GM18499 (cell line): ENCODE measurements around the gene MSS51.
"Not testable (repeated sequence)": the region's sequence is repeated elsewhere in the genome, so short reads cannot be mapped to it uniquely, and the experiment has no call there.

Source experiments
- ATAC-seq: cut with Tn5 transposase; IDR thresholded peaks from one replicate; pipeline ENCODE4 v1.9.1; 2021; ENCODE audit warnings: moderate number of reproducible peaks; ENCODE audit not compliant: insufficient read depth, unreplicated experiment

MSS51 gene

GRCh38 chr10:73416571-73416970 is 16.8 kb downstream of the MSS51 start:
- no peak for ATAC-seq

DNA sequence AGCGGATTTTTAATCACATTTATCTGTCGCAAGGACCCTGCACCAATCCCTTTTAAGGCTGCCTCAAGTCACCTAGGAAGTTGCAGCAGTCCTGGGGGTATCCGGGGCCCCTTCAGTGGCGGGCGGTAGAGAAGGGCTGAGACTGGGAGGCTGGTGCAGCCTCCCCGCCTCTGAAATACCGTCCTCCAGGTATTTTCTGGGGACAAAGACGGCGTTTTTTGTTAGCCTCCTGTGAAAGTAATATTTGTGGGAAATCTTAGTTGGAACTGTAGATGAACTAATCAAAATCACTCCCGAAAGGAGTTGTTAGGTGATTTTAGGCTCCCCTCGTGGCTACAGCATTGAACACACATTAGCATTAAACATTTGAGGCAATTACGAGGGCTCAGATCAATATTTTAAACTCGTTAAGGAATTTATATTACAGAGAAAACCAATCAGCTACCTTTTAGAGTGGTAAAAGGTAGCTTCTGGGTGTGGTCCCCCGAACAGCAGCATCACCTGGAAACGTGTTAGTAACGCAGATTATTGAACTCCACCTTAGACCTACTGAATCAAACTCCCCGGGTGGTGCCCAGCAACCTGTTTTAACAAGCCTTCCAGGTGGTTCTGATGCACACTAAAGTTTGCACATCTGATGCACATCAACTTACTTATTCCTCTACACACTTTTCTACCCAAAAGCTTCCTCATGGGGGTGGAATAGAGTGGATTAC is 19.0 kb downstream of the MSS51 start:
- peak; percentile 15 for ATAC-seq

- ATAC-seq: peak; percentile 50
These were observed 19.7 kb downstream of the MSS51 start, which contains the start of gene ANXA7 for GRCh38 chr10:73413528-73414229. Gene ANXA7 (minus strand): TSS chr10:73414058. CDS start chr10:73400856, 13,202 bp downstream.

DNA sequence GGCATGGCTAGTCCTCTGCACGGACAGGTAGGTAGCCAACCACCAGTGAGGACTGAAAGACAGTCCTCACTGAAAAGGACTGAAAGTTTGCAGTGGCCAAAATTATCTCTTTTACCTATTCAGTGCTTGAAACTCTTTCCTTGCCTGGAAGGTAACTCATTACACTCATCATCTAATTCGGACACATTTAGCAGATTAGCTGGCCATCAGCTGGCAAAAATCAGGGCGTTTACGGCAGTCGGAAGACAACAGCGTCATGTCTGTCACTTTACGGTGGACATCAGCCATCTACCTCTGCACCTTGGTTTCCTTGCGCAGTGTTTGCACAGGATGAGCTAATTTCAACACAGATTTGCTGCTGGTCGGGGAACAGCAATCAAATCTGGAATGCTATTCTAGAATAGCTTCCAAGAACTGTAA is 20.2 kb downstream of the MSS51 start:
- no peak for ATAC-seq

- no peak for ATAC-seq
These were observed 22.5 kb downstream of the MSS51 start for GRCh38 chr10:73410897-73411296.

DNA sequence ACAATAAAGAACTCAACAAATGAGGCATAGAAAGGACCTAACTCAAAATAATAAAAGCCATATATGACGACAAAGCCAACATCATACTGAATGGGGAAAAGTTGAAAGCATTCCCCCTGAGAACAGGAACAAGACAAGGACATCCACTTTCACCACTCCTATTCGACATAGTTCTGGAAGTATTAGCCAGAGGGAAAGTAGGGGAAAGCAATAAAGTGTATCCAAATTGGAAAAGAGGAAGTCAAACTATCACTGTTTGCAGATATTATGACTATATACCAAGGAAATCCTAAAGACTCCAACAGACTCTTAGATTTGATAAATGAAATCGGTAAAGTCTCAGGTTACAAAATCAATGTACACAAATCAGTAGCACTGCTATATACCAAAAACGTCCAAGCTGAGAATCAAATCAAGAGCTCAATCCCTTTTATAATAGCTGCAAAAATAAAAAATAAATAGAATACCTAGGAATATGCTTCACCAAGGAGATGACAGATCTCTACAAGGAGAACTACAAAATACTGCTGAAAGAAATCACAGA is 24.3 kb downstream of the MSS51 start:
- no peak for ATAC-seq

DNA sequence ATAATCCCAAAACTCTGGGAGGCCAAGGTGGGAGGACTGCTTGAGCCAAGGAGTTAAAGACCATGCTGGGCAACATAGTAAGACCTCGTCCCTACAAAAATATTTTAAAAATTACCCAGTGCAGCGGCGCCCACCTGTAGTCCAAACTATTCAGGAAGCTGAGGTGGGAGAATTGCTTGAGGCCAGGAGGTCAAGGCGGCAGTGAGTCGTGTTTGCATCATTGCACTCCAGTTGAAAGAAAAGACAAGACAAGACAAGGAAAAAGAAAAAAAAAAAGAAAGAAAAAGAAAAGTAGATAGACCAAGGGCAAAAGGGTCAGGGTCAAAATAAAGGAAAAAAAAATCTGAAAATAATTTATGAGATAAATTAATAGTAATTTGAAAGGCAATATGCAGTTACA is 25.3 kb downstream of the MSS51 start:
- no peak for ATAC-seq

DNA sequence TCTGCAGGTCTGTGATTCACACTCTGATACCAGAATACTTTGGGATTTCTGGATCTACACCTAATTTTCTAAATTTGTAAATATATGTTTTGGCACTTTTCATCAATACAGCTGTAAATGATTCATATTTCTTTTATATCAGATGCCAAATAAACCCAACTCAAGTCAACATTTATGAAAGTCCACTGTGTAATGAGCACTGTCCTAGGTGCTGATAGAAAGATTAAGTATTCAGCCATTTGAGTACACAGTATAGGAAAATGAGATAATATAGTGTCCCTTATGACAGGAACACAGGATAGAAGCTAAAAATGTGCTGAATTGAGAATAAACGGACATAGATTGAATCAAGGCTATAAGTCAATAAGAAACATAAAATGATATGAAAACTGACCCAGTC is 25.9 kb downstream of the MSS51 start:
- ATAC-seq: no peak

- ATAC-seq: no peak
These were observed 26.5 kb downstream of the MSS51 start for GRCh38 chr10:73406846-73407245.

- ATAC-seq: no peak
These were observed 27.8 kb downstream of the MSS51 start for GRCh38 chr10:73405556-73405955.

DNA sequence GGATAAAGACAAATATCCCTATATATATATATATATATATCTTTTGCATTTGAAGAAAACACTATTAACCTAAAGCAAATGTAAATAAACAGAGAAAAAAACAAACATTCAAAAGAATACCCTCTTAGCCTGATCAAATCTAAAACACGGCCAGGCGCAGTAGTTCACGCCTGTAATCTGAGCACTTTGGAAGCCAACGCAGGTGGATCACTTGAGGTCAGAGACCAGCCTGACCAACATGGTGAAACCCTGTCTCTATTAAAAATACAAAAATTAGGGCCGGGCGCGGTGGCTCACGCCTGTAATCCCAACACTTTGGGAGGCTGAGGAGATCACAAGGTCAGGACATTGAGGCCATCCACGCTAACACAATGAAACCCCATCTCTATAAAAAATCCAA is 28.7 kb downstream of the MSS51 start:
- ATAC-seq: no peak

DNA sequence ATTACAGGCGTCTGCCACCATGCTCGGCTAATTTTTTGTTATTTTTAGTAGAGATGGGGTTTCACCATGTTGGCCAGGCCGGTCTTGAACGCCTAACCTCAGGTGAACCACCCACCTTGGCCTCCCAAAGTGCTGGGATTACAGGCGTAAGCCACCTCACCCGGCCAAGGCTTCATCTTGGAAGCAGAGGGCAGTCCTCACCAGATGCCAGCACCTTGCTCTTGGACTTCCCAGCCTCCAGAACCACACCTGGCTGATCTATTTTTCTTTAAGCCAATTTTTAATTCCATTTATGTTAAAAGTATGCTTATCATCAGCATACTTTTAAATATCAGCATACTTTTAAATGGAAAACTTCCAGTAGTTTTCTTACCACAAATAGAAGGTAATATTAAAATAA is 31.7 kb downstream of the MSS51 start:
- ATAC-seq: no peak

- ATAC-seq: no peak
These were observed 34.3 kb downstream of the MSS51 start for GRCh38 chr10:73399063-73399462.

- no peak for ATAC-seq
These were observed 35.3 kb downstream of the MSS51 start for GRCh38 chr10:73398024-73398423.

GRCh38 chr10:73394325-73394724 is 39.0 kb downstream of the MSS51 start:
- ATAC-seq: not testable (repeated sequence)

DNA sequence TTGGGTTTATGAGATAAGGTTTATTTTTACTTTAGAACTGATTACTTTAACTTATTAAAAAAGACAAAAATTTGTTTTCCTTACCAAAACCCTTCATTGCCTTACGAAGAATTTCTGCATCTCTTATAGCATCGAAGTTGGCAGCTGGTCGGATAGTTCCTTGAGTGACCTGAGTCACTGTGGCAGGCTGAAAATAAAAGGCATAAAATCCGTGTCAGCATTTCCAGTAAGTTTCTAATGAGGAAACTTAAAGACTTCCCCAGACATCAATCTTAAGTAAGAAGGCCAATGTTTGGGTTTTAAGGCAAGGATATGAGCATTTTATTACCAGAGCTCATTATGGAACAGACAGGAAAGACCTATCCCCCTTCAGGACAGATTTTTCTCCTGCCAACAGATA is 45.1 kb downstream of the MSS51 start:
- no peak for ATAC-seq

DNA sequence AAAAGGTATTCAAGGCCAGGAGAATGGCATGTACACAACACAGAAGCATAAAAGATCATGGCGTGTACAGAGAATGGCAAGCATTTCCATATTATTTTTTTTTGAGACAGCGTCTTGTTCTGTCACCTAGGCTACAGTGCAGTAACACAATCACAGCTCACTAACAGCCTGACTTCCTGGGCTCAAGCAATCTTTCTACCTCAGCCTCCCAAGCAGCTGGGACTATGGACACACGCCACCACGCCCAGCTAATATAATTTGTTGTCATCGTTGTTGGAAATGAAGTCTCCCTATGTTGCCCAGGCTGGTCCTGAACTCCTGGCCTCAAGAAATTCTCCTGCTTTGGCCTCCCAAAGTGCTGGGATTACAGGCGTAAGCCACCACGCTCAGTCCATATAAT is 46.8 kb downstream of the MSS51 start:
- ATAC-seq: no peak

GRCh38 chr10:73379064-73379748 is 54.2 kb downstream of the MSS51 start:
- no peak for ATAC-seq

DNA sequence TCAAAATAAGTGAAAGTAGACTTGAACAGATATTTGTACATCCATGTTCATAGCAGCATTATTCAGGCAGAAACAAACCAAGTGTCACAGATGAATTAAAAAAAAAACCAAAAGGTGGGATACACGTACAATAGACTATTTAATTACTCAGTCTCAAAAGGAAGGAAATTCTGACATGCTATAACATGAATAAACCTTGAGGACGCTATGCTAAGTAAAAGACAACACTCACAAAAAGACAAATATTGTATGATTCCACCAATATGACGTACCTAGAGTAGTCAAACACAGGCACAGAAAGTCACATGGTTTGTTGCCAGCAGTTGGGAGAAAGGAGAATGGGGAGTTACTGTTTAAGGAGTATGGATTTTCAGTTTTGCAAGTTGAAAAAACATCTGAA is 56.7 kb downstream of the MSS51 start:
- no peak for ATAC-seq
